Breast epithelium (tissue), 4 donors: Measurements from ENCODE around the gene PSMD14. TPM values are rescaled to one million over a fixed set of nuclear protein-coding genes. Genes with fewer than 3 reads are reported as not detected.

ENCODE experiments used
- DNase-seq, 2 donors: peaks; one replicate each; pipeline ENCODE4 v3.0.0-alpha.2; 2019; ENCODE audit warnings: low spot score in 2 of 2
- H3K27ac ChIP-seq, 2 donors: fragments of 200-600 bp; sonication (generic) in 1 of 2; one replicate each; pipeline ENCODE4 v1.5.1; 2016 to 2019; ENCODE audit warnings: mild to moderate bottlenecking in 1 of 2
- H3K27me3 ChIP-seq, 2 donors: fragments of 200-600 bp; sonication (generic) in 1 of 2; one replicate each; pipeline versions ENCODE4 v1.5.1 to v1.6.0; 2017 to 2019; ENCODE audit warnings: control low read depth in 1 of 2, mild to moderate bottlenecking in 1 of 2
- H3K36me3 ChIP-seq: fragments of 200-600 bp; one replicate; pipeline ENCODE4 v1.5.1; 2019
- H3K4me1 ChIP-seq, 2 donors: fragments of 200-600 bp; sonication (generic); one replicate each; pipeline ENCODE4 v1.5.1; 2016 to 2019; ENCODE audit warnings: control low read depth in 1 of 2
- H3K4me3 ChIP-seq, 3 donors: fragments of 200-600 bp; sonication (generic); 1 replicate in 2 of 3; 2 replicates in 1 of 3; pipeline ENCODE4 v1.5.1; 2016 to 2019; ENCODE audit warnings: mild to moderate bottlenecking in 3 of 3, moderate library complexity in 2 of 3
- H3K9me3 ChIP-seq, 2 donors: fragments of 200-600 bp; sonication (generic) in 1 of 2; one replicate each; pipeline ENCODE4 v1.5.1; 2016 to 2019; ENCODE audit warnings: control low read depth in 1 of 2
- CTCF ChIP-seq, 3 donors: fragments of 450-650 bp; IDR thresholded peaks; one replicate each; pipeline ENCODE4 v1.5.1; 2016 to 2017; ENCODE audit warnings: antibody characterized with exemption in 3 of 3, mild to moderate bottlenecking in 3 of 3, moderate library complexity in 3 of 3
- POLR2A ChIP-seq: fragments of 450-650 bp; IDR thresholded peaks from one replicate; pipeline ENCODE4 v1.6.1; 2016; ENCODE audit warnings: antibody characterized with exemption, mild to moderate bottlenecking, moderate library complexity
- POLR2AphosphoS5 ChIP-seq, 3 donors: sonication (generic); formaldehyde crosslinking; IDR thresholded peaks; one replicate each; pipeline ENCODE4 v1.6.1; 2017; ENCODE audit warnings: antibody characterized with exemption in 3 of 3
- intact Hi-C: fragments of 100-400 bp; cut with DNase I; formaldehyde crosslinking; loops from one replicate; pipeline ENCODE4 v1.15.1; 2023; ENCODE audit warnings: low total_unique reads
- total RNA-seq, 3 donors: library from RNA; depleted of rRNA; stranded (reverse); fragments of >200 nt; gene quantifications; one replicate each; pipeline ENCODE4 v1.1.0, GENCODE V29; 2016

Gene PSMD14
- total RNA-seq, 3 donors from 2014 or later, result 38.3 to 50.1 (median 38.7) TPM

GRCh38 chr2:161417438-161418274 is 109.4 kb downstream of the PSMD14 start:
- DNase-seq, result no peak
- no peaks in the 10 kb centered on the region for H3K9me3 ChIP-seq
- no peak for TF ChIP-seq POLR2AphosphoS5 (IDR thresholded peaks at IDR 0.05)
- no peak for TF ChIP-seq POLR2A
- no peak for TF ChIP-seq CTCF (IDR thresholded peaks at IDR 0.05)
- no peak overlapping the region for H3K27ac ChIP-seq
- no peaks in the 10 kb centered on the region for H3K36me3 ChIP-seq
- H3K27me3 ChIP-seq, result peaks cover 5 to 75% of the 10 kb centered on the region in 2 donors
- H3K4me1 ChIP-seq, result peaks cover 14 to 16% of the 10 kb centered on the region in 2 donors
- peak overlapping the region in 1 of 3 donors; percentile 79 for H3K4me3 ChIP-seq
- intact Hi-C loops, result no loop called here

DNA sequence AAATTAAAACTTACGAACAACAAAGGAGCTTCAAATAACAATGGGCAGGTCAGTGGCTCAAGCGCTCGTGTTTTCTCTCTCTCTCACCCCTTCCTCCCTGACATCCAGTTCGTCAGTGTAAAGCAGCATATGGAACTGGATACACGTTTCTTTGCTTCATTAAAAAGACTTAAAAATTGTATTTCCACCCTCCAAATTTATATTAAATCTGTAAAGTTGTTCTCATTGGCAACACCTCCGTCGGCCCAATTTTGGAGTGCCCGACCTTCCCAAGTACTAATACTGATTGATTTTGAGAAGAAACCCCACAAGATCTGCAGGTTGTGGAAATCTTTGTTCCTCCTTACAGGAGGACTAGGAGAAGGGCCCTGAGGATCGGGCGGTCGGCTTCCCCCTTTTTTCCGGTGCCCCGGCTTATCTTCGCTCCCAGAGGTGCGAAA is 110.1 kb downstream of the PSMD14 start:
- peaks cover 11 to 81% of the 10 kb centered on the region in 2 donors for H3K27me3 ChIP-seq
- H3K4me3 ChIP-seq, result peak overlapping the region in 1 of 3 donors; percentile 37

GRCh38 chr2:161418715-161419637 is 110.8 kb downstream of the PSMD14 start:
- no peak overlapping the region for H3K27ac ChIP-seq
- intact Hi-C loops, result no loop called here
- peak overlapping the region in 1 of 3 donors; percentile 37 for H3K4me3 ChIP-seq
- H3K4me1 ChIP-seq, result peaks cover 16 to 17% of the 10 kb centered on the region in 2 donors
- TF ChIP-seq POLR2AphosphoS5 (IDR thresholded peaks at IDR 0.05) (no peak), CTCF (IDR thresholded peaks at IDR 0.05) (no peak), POLR2A (no peak)
- no peaks in the 10 kb centered on the region for H3K36me3 ChIP-seq
- H3K27me3 ChIP-seq, result peaks cover 15 to 83% of the 10 kb centered on the region in 2 donors
- H3K9me3 ChIP-seq, result peaks cover 0 to 7% of the 10 kb centered on the region in 2 donors
- DNase-seq, result no peak

More for the DNA sequence above, 110.1 kb downstream of the PSMD14 start:
- Histone ChIP-seq H3K27ac (no peak overlapping the region), H3K4me1 (peaks cover 14 to 16% of the 10 kb centered on the region in 2 donors), H3K36me3 (no peaks in the 10 kb centered on the region), H3K9me3 (peaks cover 0 to 4% of the 10 kb centered on the region in 2 donors)
- DNase-seq, result no peak
- intact Hi-C loops, result no loop called here
- TF ChIP-seq CTCF (IDR thresholded peaks at IDR 0.05) (no peak), POLR2AphosphoS5 (IDR thresholded peaks at IDR 0.05) (no peak), POLR2A (no peak)

- intact Hi-C loops, result no loop called here
- no peak for DNase-seq
- Histone ChIP-seq H3K4me1 (peaks cover 12 to 16% of the 10 kb centered on the region in 2 donors), H3K27me3 (peaks cover 16 to 87% of the 10 kb centered on the region in 2 donors), H3K36me3 (no peaks in the 10 kb centered on the region), H3K9me3 (peaks cover 0 to 7% of the 10 kb centered on the region in 2 donors), H3K4me3 (no peak overlapping the region), H3K27ac (no peak overlapping the region)
- TF ChIP-seq POLR2AphosphoS5 (IDR thresholded peaks at IDR 0.05) (no peak), CTCF (IDR thresholded peaks at IDR 0.05) (no peak), POLR2A (no peak)
Measured at GRCh38 chr2:161419638-161420190, 111.5 kb downstream of the PSMD14 start.
